Natural killer cell (primary cell): ENCODE results near the gene APOBEC3G. TPM values are rescaled to one million over a fixed set of nuclear protein-coding genes. Genes with fewer than 3 reads are reported as not detected.

Experiments
- ATAC-seq, 3 donors: fragments of 150-1000 bp in 2 of 3; fragments of 200-7000 bp in 1 of 3; cut with Tn5 transposase; 1 replicate in 1 of 3; 2 replicates in 2 of 3; pipeline ENCODE4 v1.10.0; 2021; ENCODE audit warnings: mild to moderate bottlenecking in 2 of 3, moderate library complexity in 2 of 3
- DNase-seq, 2 donors: peaks; one replicate each; pipeline versions ENCODE4 v3.0.0 to v3.0.0-alpha.2; 2013 to 2021; ENCODE audit warnings: mixed read lengths in 1 of 2
- H3K27ac ChIP-seq: one replicate; pipeline ENCODE4 v1.5.1; 2013; ENCODE audit warnings: mild to moderate bottlenecking, low read length
- H3K27me3 ChIP-seq: one replicate; pipeline ENCODE4 v1.6.1; 2013; ENCODE audit warnings: low read length; ENCODE audit not compliant: control insufficient read depth, insufficient read depth
- H3K36me3 ChIP-seq: one replicate; pipeline ENCODE4 v1.6.1; 2013; ENCODE audit warnings: low read length; ENCODE audit not compliant: control insufficient read depth, insufficient read depth
- H3K4me1 ChIP-seq: one replicate; pipeline ENCODE4 v1.6.1; 2013; ENCODE audit warnings: low read length; ENCODE audit not compliant: control insufficient read depth, insufficient read depth
- H3K4me3 ChIP-seq: one replicate; pipeline ENCODE4 v1.5.1; 2013; ENCODE audit warnings: low read length
- H3K9me3 ChIP-seq: one replicate; pipeline ENCODE4 v1.6.1; 2013; ENCODE audit warnings: low read length; ENCODE audit not compliant: control insufficient read depth, insufficient read depth
- H3K27ac Mint-ChIP-seq, 2 donors: one replicate each; pipeline ENCODE4 v1.8.0; 2022; ENCODE audit warnings: mild to moderate bottlenecking in 2 of 2, mixed read lengths in 2 of 2, moderate library complexity in 1 of 2
- H3K27me3 Mint-ChIP-seq, 2 donors: one replicate each; pipeline ENCODE4 v1.8.0; 2022; ENCODE audit warnings: low read depth in 2 of 2, mixed read lengths in 2 of 2
- H3K36me3 Mint-ChIP-seq: one replicate; pipeline ENCODE4 v1.8.0; 2022; ENCODE audit warnings: mixed read lengths
- H3K4me1 Mint-ChIP-seq, 2 donors: one replicate each; pipeline ENCODE4 v1.8.0; 2022; ENCODE audit warnings: mixed read lengths in 2 of 2
- H3K4me3 Mint-ChIP-seq: one replicate; pipeline ENCODE4 v1.8.0; 2022; ENCODE audit warnings: mild to moderate bottlenecking, moderate library complexity, mixed read lengths
- H3K9me3 Mint-ChIP-seq, 2 donors: one replicate each; pipeline ENCODE4 v1.8.0; 2022; ENCODE audit warnings: mixed read lengths in 2 of 2
- WGBS: methylation state at CpG from one replicate; pipeline ENCODE4 v1.1.7; 2013; ENCODE audit warnings: missing lambda C conversion rate; ENCODE audit not compliant: insufficient coverage; 5-methylcytosine and 5-hydroxymethylcytosine counted together
- intact Hi-C: fragments of 100-400 bp; cut with micrococcal nuclease; formaldehyde crosslinking; loops from one replicate; pipeline ENCODE4 v1.14.2; 2022
- total RNA-seq, 4 donors: library from RNA; stranded (reverse); fragments of 120-200 nt in 1 of 4; gene quantifications; one replicate each; pipeline versions ENCODE4 v1.2.3 to v1.2.4, GENCODE V29; 2013 to 2022
- TF ChIP-seq, protein P1 (sequence below): fragments of 200-600 bp; IDR thresholded peaks from one replicate; pipeline ENCODE4 v1.8.0; 2022; ENCODE audit warnings: antibody characterized with exemption

The APOBEC3G gene
- total RNA-seq, 3 donors from 2014 or later (not counting 1 experiment from before 2014, with no cell fraction given), result 168 to 308 (median 237) TPM

DNA sequence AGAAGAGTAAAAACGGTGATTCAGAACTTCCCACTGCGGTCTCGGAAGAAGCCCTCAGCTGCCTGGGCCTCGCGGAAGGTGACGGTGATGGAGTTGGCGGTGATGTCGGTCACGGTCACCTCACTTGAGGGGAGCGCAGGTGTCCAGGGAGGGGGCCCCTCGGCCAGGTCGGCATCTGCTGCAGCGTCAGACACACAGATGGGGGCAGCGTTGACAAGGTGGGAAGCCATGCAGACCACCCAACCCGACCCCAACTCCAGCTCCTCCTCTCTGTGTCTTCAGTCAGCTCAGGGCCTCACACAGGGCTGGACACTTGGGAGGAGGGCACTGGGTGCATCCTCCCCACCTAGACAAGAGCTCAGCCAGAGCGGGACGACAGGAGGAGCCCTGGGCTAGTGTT is 56.8 kb downstream of the APOBEC3G start:
- DNase-seq, result no peak
- H3K4me1 ChIP-seq, result peaks cover 8% of the 10 kb centered on the region
- H3K9me3 ChIP-seq, result no peaks in the 10 kb centered on the region
- no peak overlapping the region for H3K4me3 Mint-ChIP-seq
- TF ChIP-seq, protein P1, sequence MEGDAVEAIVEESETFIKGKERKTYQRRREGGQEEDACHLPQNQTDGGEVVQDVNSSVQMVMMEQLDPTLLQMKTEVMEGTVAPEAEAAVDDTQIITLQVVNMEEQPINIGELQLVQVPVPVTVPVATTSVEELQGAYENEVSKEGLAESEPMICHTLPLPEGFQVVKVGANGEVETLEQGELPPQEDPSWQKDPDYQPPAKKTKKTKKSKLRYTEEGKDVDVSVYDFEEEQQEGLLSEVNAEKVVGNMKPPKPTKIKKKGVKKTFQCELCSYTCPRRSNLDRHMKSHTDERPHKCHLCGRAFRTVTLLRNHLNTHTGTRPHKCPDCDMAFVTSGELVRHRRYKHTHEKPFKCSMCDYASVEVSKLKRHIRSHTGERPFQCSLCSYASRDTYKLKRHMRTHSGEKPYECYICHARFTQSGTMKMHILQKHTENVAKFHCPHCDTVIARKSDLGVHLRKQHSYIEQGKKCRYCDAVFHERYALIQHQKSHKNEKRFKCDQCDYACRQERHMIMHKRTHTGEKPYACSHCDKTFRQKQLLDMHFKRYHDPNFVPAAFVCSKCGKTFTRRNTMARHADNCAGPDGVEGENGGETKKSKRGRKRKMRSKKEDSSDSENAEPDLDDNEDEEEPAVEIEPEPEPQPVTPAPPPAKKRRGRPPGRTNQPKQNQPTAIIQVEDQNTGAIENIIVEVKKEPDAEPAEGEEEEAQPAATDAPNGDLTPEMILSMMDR, result no peak
- H3K27me3 ChIP-seq, result no peaks in the 10 kb centered on the region
- peaks cover 15% of the 10 kb centered on the region for H3K36me3 ChIP-seq
- intact Hi-C loops, result no loop called here
- no peak overlapping the region for H3K27ac ChIP-seq
- 97% methylated on average over 17 of the region's 17 CpGs for WGBS
- H3K4me1 Mint-ChIP-seq, result peaks cover 0 to 13% of the 10 kb centered on the region in 2 donors
- no peak for ATAC-seq
- H3K27ac Mint-ChIP-seq, result no peak overlapping the region
- H3K27me3 Mint-ChIP-seq, result no peaks in the 10 kb centered on the region
- H3K36me3 Mint-ChIP-seq, result no peaks in the 10 kb centered on the region
- no peak overlapping the region for H3K4me3 ChIP-seq
- no peaks in the 10 kb centered on the region for H3K9me3 Mint-ChIP-seq

DNA sequence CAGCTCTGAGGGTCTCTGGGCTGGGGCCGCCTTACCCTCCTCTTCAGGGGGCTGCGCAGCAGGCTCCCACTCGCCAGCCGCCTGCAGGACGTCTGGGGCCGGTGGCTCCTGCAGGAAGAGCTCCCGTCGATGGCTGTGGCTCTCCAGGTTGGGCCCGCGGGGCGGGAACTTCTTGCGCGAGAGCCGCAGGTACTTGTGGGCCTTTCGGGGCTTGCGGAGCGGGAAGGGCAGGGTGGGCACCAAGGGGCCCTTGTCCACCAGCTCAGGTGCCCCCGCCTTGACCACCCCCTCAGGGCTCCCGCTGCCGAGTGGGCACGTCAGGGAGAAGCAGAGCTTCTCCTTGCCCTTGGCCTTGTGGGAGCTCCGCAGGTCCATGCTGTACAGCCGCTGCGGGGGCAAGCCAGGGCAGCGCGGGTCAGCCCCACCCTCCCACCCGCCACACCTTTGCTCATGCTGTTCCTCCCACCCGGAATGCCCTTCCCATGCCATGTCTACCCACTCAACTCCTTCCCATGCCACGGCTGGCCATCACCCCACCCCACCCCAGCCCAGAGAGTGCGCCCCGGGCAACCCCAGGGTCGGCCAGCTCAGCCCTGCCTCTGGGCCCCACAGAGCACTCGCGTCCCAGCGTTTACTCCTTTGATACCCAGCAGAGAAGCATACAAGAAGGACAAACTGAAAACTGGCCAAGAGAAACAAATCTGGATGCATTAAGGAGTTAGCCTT is 57.5 kb downstream of the APOBEC3G start:
- Mint-ChIP-seq H3K36me3 (no peaks in the 10 kb centered on the region), H3K4me3 (no peak overlapping the region), H3K27ac (no peak overlapping the region), H3K27me3 (no peaks in the 10 kb centered on the region), H3K9me3 (no peaks in the 10 kb centered on the region), H3K4me1 (peaks cover 0 to 13% of the 10 kb centered on the region in 2 donors)
- intact Hi-C loops, result no loop called here
- Histone ChIP-seq H3K4me3 (no peak overlapping the region), H3K27me3 (no peaks in the 10 kb centered on the region), H3K9me3 (no peaks in the 10 kb centered on the region), H3K36me3 (peaks cover 15% of the 10 kb centered on the region), H3K27ac (no peak overlapping the region), H3K4me1 (peaks cover 8% of the 10 kb centered on the region)
- ATAC-seq (no peak), DNase-seq (no peak)
- TF ChIP-seq, protein P1, result no peak
- 97% methylated on average over 34 of the region's 35 CpGs for WGBS

DNA sequence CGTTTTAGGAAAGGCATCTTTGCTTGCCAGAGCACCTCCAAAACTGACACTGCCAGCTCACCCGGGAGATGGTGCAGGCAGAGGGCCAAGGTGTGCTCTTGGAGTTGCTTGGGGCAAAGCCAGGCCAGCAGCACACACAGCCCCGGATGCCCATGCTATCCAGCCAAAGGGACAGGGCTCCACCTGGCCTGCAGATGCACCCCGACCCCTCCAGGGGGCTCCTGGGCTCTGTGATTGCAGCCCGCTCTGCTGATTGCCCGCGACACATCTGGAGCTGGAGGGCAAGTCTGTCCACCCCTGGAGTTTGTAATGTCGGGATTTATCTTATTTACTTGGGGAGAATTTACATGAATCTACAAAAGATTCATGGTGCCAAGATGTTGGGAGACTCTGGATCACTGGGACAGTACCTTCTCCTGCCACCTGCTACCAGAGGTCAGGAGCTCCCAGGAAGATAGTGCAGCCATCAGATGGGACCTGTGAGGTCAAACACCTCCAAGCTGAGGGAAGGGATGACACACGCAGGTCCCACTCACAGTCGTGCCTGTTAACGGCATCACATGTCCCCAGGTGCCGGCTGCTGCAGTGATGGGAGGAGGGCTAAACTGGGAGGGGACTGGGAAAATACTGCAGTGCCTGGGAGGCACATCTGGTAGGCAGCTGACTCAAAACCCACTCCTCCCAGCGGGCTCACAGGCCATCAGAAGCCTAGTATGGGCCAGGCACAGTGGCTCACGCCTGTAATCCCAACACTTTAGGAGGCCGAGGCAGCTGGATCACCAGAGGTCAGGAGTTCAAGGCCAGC is 58.2 kb downstream of the APOBEC3G start:
- peak in 1 of 2 donors; percentile 64 for DNase-seq
- no peaks in the 10 kb centered on the region for H3K27me3 ChIP-seq
- Mint-ChIP-seq H3K36me3 (no peaks in the 10 kb centered on the region), H3K4me3 (no peak overlapping the region), H3K27me3 (no peaks in the 10 kb centered on the region), H3K27ac (no peak overlapping the region), H3K9me3 (no peaks in the 10 kb centered on the region), H3K4me1 (peaks cover 0 to 13% of the 10 kb centered on the region in 2 donors)
- H3K27ac ChIP-seq, result no peak overlapping the region
- H3K9me3 ChIP-seq, result no peaks in the 10 kb centered on the region
- intact Hi-C loops, result no loop called here
- TF ChIP-seq, protein P1, result peak; percentile 46
- peaks cover 15% of the 10 kb centered on the region for H3K36me3 ChIP-seq
- H3K4me3 ChIP-seq, result no peak overlapping the region
- ATAC-seq, result peak; percentile 56 to 88 (median 87)
- H3K4me1 ChIP-seq, result peaks cover 8% of the 10 kb centered on the region
- WGBS, result 79% methylated on average over 15 of the region's 15 CpGs
